AG10803 (cell line): ENCODE measurements around the gene ATP2B2.

Source experiments
- DNase-seq: peaks from one replicate; pipeline ENCODE4 v3.0.0; 2010; ENCODE audit warnings: low read depth
- H3K4me3 ChIP-seq: 2 replicates; pipeline ENCODE4 v1.5.1; 2011; ENCODE audit warnings: mild to moderate bottlenecking, low read length, control low read depth
- TF ChIP-seq, protein P1 (sequence below): conservative IDR thresholded peaks from 2 replicates; pipeline ENCODE4 v1.5.1; 2011; ENCODE audit warnings: mild to moderate bottlenecking, low read length, control low read depth, inconsistent platforms

ATP2B2 gene

GRCh38 chr3:10470120-10471053 lies 35.0 kb downstream of the ATP2B2 start:
- DNase-seq, result no peak

DNA sequence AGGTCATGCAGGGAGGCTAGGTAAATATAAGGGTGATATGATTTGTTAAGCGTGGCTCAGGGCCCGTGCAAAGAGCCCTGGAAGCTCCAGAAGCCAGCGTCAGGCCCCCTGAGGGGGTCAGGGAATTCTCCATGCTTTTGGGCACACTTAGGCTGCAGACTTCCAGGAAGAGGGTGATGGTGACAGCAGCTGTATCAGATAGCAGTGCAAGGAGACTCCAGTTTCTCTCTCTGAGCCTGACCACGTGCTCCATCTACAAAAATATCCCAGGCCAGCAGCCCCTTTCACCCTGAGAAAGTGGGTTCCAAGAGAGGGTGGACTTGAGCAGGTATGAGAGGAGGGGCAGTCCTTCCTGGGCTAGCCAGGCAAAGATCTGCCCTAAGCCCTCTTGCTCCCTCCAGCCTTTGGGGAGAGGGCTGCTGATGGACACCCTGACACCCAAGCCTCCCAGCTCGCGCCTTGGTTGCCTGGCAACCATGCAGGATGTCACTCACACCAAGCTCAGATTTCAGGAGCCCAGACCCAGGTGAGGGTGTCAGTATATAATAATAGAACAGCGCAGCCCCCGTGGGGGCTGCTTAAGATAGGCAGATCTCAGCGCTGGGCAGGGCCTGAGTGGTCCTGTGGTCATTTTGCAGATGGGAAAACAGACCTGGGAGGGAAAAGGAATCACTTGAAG lies 35.8 kb downstream of the ATP2B2 start:
- TF ChIP-seq, protein P1, sequence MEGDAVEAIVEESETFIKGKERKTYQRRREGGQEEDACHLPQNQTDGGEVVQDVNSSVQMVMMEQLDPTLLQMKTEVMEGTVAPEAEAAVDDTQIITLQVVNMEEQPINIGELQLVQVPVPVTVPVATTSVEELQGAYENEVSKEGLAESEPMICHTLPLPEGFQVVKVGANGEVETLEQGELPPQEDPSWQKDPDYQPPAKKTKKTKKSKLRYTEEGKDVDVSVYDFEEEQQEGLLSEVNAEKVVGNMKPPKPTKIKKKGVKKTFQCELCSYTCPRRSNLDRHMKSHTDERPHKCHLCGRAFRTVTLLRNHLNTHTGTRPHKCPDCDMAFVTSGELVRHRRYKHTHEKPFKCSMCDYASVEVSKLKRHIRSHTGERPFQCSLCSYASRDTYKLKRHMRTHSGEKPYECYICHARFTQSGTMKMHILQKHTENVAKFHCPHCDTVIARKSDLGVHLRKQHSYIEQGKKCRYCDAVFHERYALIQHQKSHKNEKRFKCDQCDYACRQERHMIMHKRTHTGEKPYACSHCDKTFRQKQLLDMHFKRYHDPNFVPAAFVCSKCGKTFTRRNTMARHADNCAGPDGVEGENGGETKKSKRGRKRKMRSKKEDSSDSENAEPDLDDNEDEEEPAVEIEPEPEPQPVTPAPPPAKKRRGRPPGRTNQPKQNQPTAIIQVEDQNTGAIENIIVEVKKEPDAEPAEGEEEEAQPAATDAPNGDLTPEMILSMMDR, result no peak
- no peak overlapping the region for H3K4me3 ChIP-seq
- no peak for DNase-seq

More at GRCh38 chr3:10470120-10471053, 35.0 kb downstream of the ATP2B2 start:
- H3K4me3 ChIP-seq, result no peak overlapping the region
- TF ChIP-seq, protein P1, result no peak

DNA sequence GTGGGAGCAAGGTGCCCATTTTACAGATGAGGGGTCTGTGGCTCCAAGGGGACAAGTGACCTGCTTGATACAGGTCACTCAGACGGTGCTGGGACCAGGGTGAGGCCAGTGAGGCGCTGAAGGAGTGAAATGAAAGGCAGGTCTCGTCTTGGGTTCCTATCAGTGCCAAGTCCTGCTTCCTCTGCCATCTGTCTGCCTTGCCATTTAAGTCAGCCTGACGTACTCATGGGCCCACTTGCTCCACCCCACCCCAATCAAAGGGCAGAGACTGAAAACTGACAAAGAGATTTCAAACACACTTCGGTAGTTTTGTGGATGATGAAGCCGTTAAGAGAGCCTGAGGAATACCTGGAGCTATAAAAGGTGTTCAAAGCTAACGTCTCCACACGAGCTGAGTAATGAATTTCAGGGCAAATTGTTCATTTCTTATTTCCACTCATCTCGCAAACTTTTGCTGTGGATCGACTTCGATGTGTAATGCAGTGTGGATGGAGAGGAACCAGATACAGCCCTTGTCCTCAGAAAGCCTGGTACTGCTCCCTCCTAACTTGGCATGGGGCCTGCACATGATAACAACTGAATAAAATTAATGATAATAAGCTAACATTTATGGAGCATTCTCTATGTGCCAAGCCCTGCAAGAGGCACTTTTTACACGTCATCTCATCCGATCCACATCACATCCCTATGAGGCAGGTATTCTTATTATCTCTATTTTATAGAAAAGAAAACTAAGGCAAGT lies 36.6 kb downstream of the ATP2B2 start:
- H3K4me3 ChIP-seq, result no peak overlapping the region
- no peak for DNase-seq

GRCh38 chr3:10467904-10468612 lies 37.3 kb downstream of the ATP2B2 start:
- DNase-seq, result no peak
- H3K4me3 ChIP-seq, result no peak overlapping the region
- TF ChIP-seq, protein P1, result no peak

More for the DNA sequence above, 36.6 kb downstream of the ATP2B2 start:
- TF ChIP-seq, protein P1, result no peak

DNA sequence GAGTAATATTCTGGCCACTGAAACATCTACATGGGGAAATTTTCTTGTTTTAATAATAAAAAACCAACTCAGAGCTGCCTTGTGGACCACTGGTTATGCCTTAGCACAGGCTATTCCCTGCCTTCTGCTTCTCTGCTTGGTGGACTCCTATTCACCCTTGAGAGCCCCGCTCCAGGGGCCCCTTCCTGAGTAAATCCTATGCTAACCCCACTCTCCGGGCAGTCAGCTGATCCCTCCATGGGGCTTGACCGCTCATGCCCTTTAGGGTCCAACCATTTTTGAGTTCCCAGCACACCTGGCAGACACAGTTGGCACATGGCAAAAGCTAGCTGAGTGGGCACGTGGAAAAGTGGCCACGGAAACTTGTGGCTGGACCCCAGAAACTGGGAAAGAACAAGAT lies 38.2 kb downstream of the ATP2B2 start:
- H3K4me3 ChIP-seq, result no peak overlapping the region
- TF ChIP-seq, protein P1, result no peak
- DNase-seq, result no peak

DNA sequence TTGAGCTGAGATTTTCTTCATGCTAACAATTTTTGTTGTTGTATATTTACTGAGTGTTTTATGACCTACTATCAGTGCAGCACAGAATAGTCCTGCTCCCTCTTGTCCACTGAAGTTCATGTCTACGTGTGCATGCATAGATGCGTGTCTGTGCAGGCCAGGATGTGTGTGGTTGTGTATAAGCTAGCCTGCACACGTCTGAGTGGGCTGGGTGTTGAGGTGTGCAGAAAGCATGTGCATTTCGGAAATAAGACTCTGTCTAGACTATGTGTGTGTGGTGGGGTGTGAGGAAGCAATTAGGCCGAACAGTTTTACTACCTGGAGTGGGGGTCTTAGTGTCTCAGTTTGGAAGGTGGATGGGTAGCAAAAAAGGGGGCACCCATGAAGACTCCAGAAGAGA lies 39.2 kb downstream of the ATP2B2 start:
- DNase-seq, result no peak
- H3K4me3 ChIP-seq, result no peak overlapping the region
- TF ChIP-seq, protein P1, result no peak
